NCI-H1048 (cell line): ENCODE data around the gene SLC24A1.

Experiments used
- DNase-seq: peaks from one replicate; lab custom pipeline; 2025; lab: John Stamatoyannopoulos, UW

Gene SLC24A1

DNA sequence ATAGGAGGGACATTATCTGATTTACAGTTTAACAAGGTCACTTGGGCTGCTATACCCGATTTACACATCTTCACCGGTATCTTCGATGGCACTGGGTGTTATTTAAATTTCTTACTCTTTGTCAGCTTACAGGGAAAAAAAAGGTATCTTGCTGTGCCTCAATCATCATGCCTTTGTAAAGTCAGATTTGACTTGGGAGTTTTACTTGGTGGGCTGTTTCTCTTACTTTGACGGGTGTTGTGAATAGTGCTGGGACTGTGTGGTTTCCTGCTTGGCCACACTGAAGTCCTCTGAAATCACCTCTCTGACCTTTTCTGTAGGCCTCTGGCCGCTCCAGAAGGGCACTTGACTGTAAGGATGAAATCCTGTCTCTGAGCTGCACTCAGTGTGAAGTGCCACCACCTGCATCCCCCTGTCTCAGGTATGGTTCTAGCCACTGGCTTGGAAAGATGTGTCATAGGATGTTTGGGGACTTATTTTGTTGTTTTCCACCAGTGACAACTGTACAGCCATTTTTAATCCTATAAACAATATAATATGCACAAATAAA, 3.1 kb upstream of the SLC24A1 start:
- DNase-seq = no peak

DNA sequence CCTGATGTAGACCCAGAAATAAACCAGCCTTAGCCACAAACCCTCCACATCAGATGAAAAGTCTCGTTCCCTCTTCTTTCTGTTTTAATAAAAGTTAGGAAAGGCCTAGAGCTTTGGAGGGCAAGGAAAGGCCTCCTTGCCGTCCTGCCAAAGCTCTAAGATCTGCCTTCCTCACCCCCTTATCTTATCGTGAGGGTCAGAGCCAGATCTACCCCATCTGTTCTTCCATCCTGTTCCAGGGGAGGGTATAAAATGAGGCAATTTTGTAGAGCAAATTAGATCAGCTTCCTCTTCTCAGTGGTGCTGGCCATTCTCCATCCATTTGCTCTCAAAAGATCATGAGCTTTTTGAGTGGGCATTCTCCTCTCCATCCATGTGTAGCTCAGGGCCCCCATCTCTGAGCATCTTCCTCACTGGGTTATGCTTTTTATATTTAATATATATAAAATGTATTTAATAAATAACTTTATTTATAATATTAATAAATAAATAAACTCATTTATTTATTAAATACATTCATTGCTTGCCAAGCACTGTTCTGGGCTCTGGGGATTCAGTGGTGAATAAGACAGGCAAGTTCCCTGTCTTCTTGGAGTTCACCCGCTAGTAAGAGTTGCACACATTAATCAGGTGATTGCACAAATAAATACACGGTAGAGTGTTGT, 2.0 kb upstream of the SLC24A1 start:
- DNase-seq = no peak

DNA sequence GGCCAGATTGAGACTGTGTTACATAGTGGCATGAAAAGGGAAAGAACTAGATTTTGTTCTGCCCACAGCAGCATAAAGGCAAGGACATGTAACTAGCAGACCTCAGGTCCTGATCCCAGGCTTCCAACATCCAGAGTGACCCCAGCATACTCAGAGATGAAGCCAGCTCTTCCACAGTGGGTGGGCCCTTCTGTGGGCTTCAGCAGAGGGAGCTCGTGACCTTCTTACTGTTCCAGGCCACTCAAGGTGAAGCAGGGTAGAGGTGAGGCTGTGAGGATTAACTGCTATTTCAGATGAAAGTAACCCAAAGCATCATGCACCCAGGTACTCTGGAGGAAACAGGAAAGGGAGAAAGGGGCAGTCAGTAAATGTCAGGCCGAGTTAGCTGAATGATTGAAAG, 905 bp upstream of the SLC24A1 start:
- no peak for DNase-seq

DNA sequence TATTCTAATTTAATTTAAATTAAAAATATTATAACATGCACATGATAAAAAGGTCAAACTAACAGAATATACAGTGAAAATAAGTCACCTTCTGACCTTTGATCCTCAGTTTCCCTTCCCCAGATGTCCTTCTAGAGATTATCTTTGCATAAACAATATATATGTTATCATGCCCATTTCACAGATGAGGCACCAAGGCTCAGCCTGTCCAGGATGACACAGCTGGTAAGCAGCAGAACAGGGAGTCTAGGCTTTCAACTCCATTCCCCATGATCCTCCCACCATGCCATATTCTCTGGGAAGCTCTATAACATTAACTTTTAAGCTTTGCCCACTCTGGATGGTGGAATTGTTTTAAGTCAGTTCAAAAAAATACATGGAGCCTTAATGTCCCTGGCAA, 1.4 kb downstream of the SLC24A1 start:
- DNase-seq = no peak

- DNase-seq = no peak
Measured at GRCh38 chr15:65626856-65627255, 5.1 kb downstream of the SLC24A1 start.

DNA sequence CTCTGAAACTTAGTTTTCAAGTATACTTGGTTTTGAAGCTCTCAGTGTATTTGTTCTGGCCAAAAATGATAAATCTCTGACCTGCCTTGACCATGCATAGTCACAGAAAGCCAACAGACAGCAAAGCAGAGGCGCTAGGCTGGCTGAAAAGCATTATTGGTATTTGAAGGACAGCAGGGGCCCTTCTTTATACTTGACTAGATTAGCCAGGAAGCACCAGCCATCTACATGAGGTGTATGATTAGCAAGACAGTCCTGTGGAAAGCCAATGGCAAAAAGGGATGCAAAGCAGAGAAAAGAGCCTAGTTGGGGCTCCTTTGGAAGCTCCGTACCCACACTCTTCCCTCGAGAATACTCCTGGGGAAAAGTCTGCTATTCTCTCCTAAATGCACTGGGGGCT, 7.8 kb downstream of the SLC24A1 start:
- no peak for DNase-seq

DNA sequence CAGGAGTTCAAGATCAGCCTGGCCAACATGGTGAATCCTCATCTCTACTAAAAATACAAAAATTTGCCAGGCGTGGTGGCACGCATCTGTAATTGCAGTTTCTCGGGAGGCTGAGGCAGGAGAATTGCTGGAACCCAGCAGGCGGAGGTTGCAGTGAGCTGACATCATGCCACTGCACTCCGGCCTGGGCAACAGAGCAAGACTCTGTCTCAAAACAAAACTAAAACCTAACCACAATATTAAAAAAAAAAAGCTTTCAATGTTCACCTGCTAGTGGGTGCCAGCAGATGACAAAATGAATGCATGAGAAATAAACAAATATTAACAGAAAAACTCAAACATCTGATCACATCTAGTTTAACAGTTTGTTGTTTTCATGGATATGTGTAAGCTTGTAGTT, 9.0 kb downstream of the SLC24A1 start:
- DNase-seq = no peak

DNA sequence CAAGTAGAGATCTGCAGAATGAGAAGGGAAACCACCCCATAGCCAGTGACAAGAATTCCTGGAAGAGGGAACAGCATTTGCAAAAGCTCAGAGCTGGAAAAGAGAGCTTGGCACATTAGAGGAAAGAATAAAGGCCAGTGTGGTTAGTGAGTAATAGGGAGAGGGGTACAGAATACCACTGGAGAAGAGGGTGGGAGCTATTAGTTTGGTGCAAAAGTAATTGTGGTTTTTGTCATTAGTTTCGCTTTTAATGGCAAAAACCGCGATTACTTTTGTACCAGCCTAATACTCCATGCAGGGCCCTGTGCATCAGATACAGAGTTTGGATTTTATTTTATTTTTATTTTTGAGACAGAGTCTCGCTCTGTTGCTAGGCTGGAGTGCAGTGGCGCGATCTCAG, 9.8 kb downstream of the SLC24A1 start:
- DNase-seq = no peak

GRCh38 chr15:65632780-65633375, 11.1 kb downstream of the SLC24A1 start:
- no peak for DNase-seq

- no peak for DNase-seq
Measured at GRCh38 chr15:65633752-65634151, 12.0 kb downstream of the SLC24A1 start.

- DNase-seq = no peak
Measured at GRCh38 chr15:65634356-65634755, 12.6 kb downstream of the SLC24A1 start.

- no peak for DNase-seq
Measured at GRCh38 chr15:65638109-65638508, 16.4 kb downstream of the SLC24A1 start.

DNA sequence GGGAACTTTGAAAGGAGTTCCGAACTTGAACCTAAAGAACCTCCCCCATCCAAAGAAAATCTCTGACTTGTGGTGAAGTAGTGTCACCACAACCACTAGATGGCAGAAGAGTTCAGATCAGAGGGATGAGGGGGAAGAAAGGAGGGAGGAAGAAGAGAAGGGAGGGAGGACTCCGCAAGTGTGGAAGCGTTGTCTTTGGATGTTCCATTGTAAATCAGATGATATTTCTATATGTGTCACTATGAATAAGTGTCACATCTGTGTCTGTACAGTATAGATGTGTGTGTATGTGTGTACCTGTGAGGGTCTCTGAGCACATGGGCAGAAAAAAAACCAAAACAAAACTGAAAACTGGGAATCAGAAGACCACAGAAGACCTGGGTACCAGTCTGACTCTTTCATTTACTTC, 16.9 kb downstream of the SLC24A1 start:
- peak; percentile 14 for DNase-seq

DNA sequence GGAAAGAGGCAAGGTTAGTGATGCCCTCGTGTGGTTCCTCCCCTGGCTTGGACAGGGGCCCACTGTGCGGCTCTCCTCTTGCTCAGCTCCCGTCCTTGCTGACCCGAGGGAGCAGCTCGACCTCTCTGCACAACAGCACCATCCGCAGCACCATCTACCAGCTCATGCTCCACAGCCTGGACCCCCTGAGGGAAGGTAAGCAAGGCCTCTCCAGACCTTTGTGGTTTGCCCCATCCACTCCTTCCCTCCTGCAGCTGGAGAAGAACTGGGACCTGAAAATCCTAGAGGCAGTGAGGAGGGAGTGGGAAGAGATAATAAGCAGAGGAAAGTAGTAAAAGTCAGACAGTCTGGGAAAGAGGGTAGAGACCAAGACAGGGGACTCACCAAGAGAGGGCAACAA, 17.8 kb downstream of the SLC24A1 start:
- DNase-seq = no peak

DNA sequence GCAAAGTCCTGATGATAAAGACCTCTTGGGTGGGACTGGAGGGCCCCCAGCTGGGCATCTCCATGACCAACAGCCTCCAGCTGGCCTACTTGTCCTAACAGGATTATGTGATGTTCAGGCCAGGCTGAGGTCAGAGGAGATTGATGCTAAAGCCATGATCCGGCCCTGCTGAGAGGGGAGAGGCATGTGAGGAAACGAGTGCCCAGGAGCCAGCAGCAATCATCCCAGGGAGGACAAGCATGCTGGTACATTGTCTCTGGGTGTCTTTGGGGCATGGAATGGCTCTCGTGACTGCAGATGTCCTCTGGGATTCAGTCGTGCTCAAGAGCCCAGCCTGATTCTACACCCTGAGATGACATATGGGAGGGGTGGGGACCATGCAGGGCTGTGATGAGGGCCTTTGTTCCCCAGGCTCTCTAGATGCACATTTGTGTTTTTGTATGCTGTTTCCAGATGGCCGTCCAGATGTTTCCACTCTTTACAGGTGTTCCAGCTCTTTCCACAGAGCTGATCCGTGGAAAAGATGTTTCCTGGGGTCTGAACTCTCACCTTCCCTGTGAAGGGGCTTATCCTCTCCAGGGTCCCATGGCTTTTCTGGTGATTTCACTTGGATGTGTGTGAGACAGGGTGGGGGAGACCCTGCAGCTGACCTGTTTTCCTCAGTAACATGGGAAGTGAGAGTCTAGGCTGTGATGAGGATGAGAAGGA, 20.2 kb downstream of the SLC24A1 start:
- no peak for DNase-seq

- DNase-seq = no peak
Measured at GRCh38 chr15:65642594-65642993, 20.9 kb downstream of the SLC24A1 start.

DNA sequence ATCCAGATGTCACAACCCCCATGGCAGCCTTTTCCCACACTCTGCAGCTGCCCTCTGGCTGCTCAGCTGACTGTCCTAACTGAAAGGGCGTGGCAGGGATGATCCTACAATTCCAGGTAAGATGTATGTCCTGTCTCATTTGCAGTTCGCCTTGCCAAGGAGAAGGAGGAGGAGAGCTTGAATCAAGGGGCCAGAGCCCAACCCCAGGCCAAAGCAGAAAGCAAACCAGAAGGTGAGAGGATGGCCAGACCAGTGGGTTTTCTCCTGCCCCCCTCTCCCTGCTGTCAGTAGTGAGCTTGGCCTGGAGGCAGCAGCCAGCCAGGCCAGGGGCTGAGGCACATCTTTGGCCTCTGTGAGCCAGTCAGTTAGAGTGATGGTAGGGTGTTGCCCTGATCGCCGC, 22.5 kb downstream of the SLC24A1 start:
- DNase-seq = no peak

GRCh38 chr15:65645392-65645791, 23.7 kb downstream of the SLC24A1 start:
- no peak for DNase-seq

- DNase-seq = no peak
Measured at GRCh38 chr15:65646486-65646885, 24.7 kb downstream of the SLC24A1 start.

- DNase-seq = no peak
Measured at GRCh38 chr15:65650312-65651041, 28.7 kb downstream of the SLC24A1 start.

DNA sequence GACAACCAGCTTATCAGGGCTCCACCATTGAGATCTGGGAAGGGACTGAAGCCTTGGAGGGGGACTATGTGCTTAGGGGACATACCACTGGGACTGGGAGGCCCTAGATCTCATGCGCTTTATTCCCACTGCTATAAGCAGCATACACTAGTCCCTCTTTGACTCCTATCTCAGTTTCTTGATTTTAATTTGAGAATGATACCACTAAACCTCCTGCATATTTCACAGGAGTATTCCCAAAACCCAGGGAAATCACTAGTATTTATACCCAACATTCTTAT, 29.2 kb downstream of the SLC24A1 start:
- no peak for DNase-seq

GRCh38 chr15:65651831-65652749, 30.4 kb downstream of the SLC24A1 start:
- no peak for DNase-seq
